ENCODE measurements around the gene USP12. TPM values are rescaled to one million over a fixed set of nuclear protein-coding genes. Genes with fewer than 3 reads are reported as not detected.

The USP12 gene
- total RNA-seq, 2 donors from 2014 or later, result 16.1 to 19.1 TPM

- DNase-seq (no peak), ATAC-seq (no peak)
- intact Hi-C loops (cut with DNase I), result no loop called here
Measured at GRCh38 chr13:27189192-27189591, 17.6 kb upstream of the USP12 start.

GRCh38 chr13:27188239-27188638, 16.6 kb upstream of the USP12 start:
- ATAC-seq, result peak in 1 of 2 donors; percentile 48
- DNase-seq, result no peak
- intact Hi-C loops (cut with DNase I), result no loop called here

- DNase-seq (no peak), ATAC-seq (no peak)
- intact Hi-C loops (cut with DNase I), result no loop called here
Measured at GRCh38 chr13:27186295-27186694, 14.7 kb upstream of the USP12 start.

- intact Hi-C loops (cut with DNase I), result no loop called here
- no peak for ATAC-seq
- DNase-seq, result no peak
Measured at GRCh38 chr13:27183561-27184147, 12.0 kb upstream of the USP12 start.

- DNase-seq, result peak; percentile 76
- peak; percentile 96 to 98 for ATAC-seq
- intact Hi-C loops (cut with DNase I), result no loop called here
Measured at GRCh38 chr13:27182844-27183497, 11.4 kb upstream of the USP12 start.

GRCh38 chr13:27182054-27182453, 10.4 kb upstream of the USP12 start:
- ATAC-seq (no peak), DNase-seq (no peak)
- intact Hi-C loops (cut with DNase I), result no loop called here

- DNase-seq, result no peak
- intact Hi-C loops (cut with DNase I), result loop anchor here in 1 of 2 donors (10.0 kb wide), 1 partner anchor 77 kb away; the partner anchor contains the start of gene RPL21
- no peak for ATAC-seq
Measured at GRCh38 chr13:27177852-27178251, 6.2 kb upstream of the USP12 start.

- ATAC-seq (no peak), DNase-seq (no peak)
- intact Hi-C loops (cut with DNase I), result loop anchor here in 1 of 2 donors (10.0 kb wide), 1 partner anchor 78 kb away; the partner anchor contains the start of gene RPL21
Measured at GRCh38 chr13:27176470-27177410, 5.1 kb upstream of the USP12 start.

GRCh38 chr13:27174766-27175455, 3.3 kb upstream of the USP12 start:
- ATAC-seq (no peak), DNase-seq (no peak)
- intact Hi-C loops (cut with DNase I), result loop anchor here (5.0 to 10.0 kb wide), 2 partner anchors 77 to 80 kb away; partner anchors contain the start of gene RPL21 (in 2 of the 2)

- ATAC-seq (peak in 1 of 2 donors; percentile 26), DNase-seq (no peak)
- intact Hi-C loops (cut with DNase I), result loop anchor here (5.0 to 10.0 kb wide), 2 partner anchors 80 to 82 kb away; partner anchors contain the start of gene RPL21 (in 2 of the 2)
Measured at GRCh38 chr13:27172495-27172842, 858 bp upstream of the USP12 start.

GRCh38 chr13:27171827-27172494, 350 bp upstream of the USP12 start:
- intact Hi-C loops (cut with DNase I), result loop anchor here (5.0 to 10.0 kb wide), 2 partner anchors 80 to 83 kb away; partner anchors contain the start of gene RPL21 (in 2 of the 2)
- ATAC-seq (peak; percentile 97), DNase-seq (peak; percentile 95)

GRCh38 chr13:27170516-27171243, 931 bp downstream of the USP12 start:
- peak; percentile 2 for ATAC-seq
- intact Hi-C loops (cut with DNase I), result loop anchor here (5.0 to 10.0 kb wide), 2 partner anchors 82 to 84 kb away; partner anchors contain the start of gene RPL21 (in 2 of the 2)
- DNase-seq, result peak; percentile 56

- no peak for DNase-seq
- intact Hi-C loops (cut with DNase I), result loop anchor here (5.0 to 10.0 kb wide), 2 partner anchors 82 to 85 kb away; partner anchors contain the start of gene RPL21 (in 2 of the 2)
- no peak for ATAC-seq
Measured at GRCh38 chr13:27170221-27170515, 1.4 kb downstream of the USP12 start.

GRCh38 chr13:27168906-27169657, 2.5 kb downstream of the USP12 start:
- ATAC-seq (no peak), DNase-seq (no peak)
- intact Hi-C loops (cut with DNase I), result loop anchor here in 1 of 2 donors (5.0 to 10.0 kb wide), 2 partner anchors 42 to 164 kb away; no protein-coding TSS in a partner anchor

GRCh38 chr13:27168086-27168485, 3.5 kb downstream of the USP12 start:
- ATAC-seq (no peak), DNase-seq (no peak)
- intact Hi-C loops (cut with DNase I), result loop anchor here in 1 of 2 donors (5.0 to 10.0 kb wide), 2 partner anchors 41 to 163 kb away; no protein-coding TSS in a partner anchor

- intact Hi-C loops (cut with DNase I), result loop anchor here in 1 of 2 donors (5.0 to 10.0 kb wide), 2 partner anchors 39 to 162 kb away; no protein-coding TSS in a partner anchor
- DNase-seq (no peak), ATAC-seq (no peak)
Measured at GRCh38 chr13:27166313-27166712, 5.3 kb downstream of the USP12 start.

GRCh38 chr13:27161980-27162379, 9.6 kb downstream of the USP12 start:
- ATAC-seq (peak in 1 of 2 donors; percentile 52), DNase-seq (no peak)

More at GRCh38 chr13:27161980-27162379, 9.6 kb downstream of the USP12 start:
- intact Hi-C loops (cut with DNase I), result loop anchor here in 1 of 2 donors (10.0 kb wide), 1 partner anchor 157 kb away; no protein-coding TSS in a partner anchor
